ENCODE data around the gene IQUB. TPM values are rescaled to one million over a fixed set of nuclear protein-coding genes. Genes with fewer than 3 reads are reported as not detected.
"Not testable (repeated sequence)": the region's sequence is repeated elsewhere in the genome, so short reads cannot be mapped to it uniquely, and the experiment has no call there.

Gene IQUB
- total RNA-seq, 1 experiment from 2014 or later = 0.30 TPM

DNA sequence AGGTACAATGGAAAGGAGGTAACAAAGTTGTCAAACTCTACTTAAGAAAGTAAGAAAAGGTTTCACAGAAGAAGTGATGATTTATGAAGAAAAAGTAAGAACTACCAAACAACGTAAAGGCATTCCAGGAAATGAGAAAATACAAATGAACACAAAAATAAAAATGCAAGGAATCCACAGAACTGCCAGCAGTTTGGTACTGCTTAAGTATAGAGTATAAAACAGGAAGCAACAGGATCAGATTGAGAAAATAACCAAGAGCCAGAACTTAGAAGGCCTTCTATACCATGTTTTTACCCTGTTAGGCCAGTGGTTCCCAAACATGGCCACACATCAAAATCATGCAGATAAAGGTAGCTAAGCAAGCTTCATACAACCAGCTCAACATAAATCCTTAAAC, 14.0 kb upstream of the IQUB start:
- DNase-seq (ENCODE audit: extremely low read depth, low read depth) = no peak

GRCh38 chr7:123539871-123540270, 5.5 kb upstream of the IQUB start:
- DNase-seq (ENCODE audit: extremely low read depth, low read depth) = no peak

DNA sequence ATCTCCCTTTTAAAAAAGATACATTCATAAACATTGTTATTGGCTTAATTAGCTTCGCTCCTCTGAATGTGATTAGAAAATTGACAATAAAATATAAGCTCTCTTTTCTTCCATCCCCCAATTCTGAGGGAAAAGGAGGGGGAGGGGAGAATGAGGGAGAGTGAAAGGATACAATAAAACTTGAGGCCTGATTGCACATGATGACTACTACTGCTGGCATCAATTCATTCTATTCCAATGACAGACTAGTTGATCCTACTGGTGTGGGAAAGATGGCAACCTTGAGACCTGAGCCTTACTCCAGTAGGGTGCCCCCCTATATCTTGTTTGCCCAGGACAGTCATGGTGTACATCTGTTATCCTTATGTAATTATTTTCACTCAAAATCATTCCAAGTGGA, 4.5 kb upstream of the IQUB start:
- no peak for DNase-seq (ENCODE audit: extremely low read depth, low read depth)

DNA sequence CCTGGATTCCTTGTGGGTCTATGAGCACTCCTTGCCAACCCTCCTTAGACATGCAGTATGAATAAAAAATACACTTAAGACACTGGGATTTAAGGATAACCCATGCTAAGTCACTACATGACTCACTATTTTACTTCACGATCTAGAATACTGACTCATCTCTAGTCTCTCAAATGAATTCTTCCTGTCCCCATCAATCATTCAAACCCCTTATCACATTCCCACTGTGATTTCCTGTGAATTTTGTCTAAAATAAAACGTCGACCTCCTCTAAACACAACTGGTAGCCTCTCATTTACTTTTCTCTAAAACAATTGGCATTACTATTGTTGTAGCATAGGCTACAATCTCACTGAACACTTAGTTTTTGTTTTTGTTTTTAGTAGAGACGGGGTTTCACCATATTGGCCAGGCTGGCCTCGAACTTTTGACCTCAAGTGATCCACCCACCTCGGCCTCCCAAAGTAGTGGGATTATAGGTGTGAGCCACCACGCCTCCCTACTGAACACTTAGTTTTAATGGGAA, 3.9 kb upstream of the IQUB start:
- peak; percentile 52 for DNase-seq (ENCODE audit: extremely low read depth, low read depth)

DNA sequence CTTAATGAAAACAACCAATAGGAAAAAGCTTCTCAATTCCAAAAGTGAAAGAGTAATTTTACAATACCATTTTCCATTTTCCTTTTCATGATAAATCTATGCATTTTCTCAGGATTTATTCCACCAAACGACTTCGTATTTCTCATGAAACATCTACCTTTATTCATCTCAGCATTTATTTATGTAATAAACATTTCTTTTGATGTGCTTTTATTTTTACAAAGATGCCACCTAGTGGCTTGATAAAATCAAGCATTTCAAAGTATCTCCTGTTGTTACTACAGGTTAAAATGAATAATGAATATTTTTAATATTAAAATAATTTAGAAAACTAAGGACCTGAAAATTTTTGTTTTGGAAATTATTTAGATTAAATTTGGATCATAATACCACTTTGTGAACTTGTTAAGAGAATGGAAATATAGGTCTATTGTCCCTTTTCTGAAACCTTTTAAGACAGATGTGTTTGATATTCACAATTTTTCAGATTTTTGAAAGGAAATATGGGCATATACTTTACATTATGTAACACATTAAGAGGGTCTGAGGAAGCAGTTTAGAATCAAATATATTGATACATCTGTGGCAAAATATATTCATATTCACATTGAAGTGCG, 2.7 kb upstream of the IQUB start:
- no peak for DNase-seq (ENCODE audit: extremely low read depth, low read depth)

DNA sequence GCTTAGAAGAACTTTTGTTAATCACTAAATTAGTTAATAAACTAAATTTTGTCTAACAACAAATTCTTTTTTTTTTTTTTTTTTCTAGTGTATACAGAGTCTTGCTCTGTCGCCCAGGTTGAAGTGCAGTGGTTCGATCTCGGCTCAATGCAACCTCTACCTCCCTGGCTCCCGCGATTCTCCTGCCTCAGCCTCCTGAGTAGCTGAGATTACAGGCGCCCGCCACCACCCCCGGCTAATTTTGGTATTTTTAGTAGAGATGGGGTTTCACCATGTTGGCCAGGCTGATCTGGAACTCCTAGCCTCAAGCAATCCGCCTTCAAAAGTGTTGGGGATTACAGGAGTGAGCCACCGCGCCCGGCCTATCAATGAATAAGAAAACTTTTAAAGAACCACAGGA, 1.1 kb upstream of the IQUB start:
- DNase-seq (ENCODE audit: extremely low read depth, low read depth) = no peak

GRCh38 chr7:123533929-123534382, 439 bp downstream of the IQUB start:
- no peak for DNase-seq (ENCODE audit: extremely low read depth, low read depth)

GRCh38 chr7:123533553-123533917, 860 bp downstream of the IQUB start:
- no peak for DNase-seq (ENCODE audit: extremely low read depth, low read depth)

DNA sequence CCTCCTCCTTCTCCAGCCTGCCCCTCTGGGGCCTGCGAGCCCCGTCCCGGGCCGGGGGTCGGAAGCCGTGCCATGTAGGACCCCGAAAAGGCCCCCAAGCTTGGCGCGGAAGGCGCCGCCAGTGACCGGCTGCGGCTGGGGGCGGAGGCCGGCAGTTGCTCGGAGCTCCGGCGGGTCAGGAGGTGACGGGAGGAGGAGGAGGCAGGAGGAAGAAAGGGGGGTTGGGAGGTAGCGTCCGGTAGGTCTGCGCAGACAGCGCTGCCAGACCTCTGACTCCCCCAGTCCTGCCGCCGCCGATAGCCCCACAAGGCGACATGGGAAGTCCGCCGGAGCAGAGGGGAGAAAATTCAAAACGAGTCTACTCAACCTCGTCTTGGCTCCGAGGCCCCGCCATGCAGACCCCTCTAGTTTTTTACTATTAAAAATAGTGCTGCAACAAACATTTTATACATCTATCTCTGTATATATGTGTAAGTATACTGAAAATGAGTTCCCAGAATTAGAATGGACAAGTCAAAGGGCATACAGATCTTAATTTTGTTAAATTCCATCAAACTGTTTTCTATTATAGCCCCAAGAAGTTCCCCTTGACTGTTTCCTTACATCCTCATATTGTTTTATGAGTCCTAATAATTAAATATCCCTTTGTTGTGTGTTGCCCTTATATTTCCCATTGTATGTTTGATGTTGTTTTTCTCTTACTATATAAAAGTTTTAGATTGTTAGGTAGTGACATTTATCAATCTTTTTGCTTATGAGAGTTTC, 1.4 kb downstream of the IQUB start:
- DNase-seq (ENCODE audit: extremely low read depth, low read depth) = not testable (repeated sequence)

GRCh38 chr7:123532343-123532742, 2.1 kb downstream of the IQUB start:
- not testable (repeated sequence) for DNase-seq (ENCODE audit: extremely low read depth, low read depth)

- not testable (repeated sequence) for DNase-seq (ENCODE audit: extremely low read depth, low read depth)
These were observed 4.3 kb downstream of the IQUB start for GRCh38 chr7:123530035-123530591.

DNA sequence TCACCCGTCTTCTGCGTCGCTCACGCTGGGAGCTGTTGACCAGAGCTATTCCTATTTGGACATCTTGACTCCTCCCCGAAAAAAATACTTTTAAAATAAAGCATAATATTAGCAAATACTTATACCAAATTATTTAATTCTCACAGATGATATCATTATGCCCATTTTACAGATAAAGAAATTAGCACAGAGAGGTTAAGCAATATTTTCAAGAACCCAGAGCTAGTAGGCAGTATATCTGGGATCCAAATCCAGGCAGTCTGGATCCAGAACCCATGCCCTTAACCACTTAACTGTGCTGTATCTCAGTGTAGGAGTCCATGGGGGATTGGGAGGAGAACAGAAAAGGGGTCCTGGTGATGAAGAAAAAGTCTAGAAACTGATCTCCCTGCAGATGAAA, 6.1 kb downstream of the IQUB start:
- DNase-seq (ENCODE audit: extremely low read depth, low read depth) = no peak

DNA sequence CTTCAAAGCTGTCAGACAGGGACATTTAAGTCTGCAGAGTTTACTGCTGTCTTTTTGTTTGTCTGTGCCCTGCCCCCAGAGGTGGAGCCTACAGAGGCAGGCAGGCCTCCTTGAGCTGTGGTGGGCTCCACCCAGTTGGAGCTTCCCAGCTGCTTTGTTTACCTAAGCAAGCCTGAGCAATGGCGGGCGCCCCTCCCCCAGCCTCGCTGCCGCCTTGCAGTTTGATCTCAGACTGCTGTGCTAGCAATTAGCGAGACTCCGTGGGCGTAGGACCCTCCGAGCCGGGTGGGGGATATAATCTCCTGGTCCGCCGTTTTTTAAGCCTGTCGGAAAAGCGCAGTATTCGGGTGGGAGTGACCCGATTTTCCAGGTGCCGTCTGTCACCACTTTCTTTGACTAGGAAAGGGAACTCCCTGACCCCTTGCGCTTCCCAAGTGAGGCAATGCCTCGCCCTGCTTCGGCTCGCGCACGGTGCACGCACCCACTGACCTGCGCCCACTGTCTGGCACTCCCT, 6.6 kb downstream of the IQUB start:
- DNase-seq (ENCODE audit: extremely low read depth, low read depth) = not testable (repeated sequence)

DNA sequence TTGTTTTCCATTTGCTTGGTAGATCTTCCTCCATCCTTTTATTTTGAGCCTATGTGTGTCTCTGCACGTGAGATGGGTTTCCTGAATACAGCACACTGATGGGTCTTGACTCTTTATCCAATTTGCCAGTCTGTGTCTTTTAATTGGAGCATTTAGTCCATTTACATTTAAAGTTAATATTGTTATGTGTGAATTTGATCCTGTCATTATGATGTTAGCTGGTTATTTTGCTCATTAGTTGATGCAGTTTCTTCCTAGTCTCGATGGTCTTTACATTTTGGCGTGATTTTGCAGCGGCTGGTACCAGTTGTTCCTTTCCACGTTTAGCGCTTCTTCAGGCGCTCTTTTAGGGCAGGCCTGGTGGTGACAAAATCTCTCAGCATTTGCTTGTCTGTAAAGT, 7.9 kb downstream of the IQUB start:
- DNase-seq (ENCODE audit: extremely low read depth, low read depth) = not testable (repeated sequence)

GRCh38 chr7:123522066-123522465, 12.3 kb downstream of the IQUB start:
- DNase-seq (ENCODE audit: extremely low read depth, low read depth) = no peak

DNA sequence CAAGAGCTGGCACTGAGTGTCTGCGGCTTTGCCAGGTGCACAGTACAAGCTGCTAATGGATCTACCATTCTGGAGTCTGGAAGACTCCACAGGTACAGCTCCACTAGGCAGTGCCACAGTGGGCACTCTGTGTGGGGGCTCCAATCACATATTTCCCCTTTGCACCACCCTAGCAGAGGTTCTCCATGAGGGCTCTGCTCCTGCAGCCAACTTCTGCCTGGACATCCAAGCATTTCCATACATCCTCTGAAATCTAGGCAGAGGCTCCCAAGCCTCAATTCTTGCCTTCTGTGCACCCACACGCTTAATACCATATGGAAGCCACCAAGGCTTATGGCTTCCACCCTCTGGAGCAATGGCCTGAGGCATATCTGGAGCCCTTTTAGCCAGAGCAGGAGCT, 29.2 kb downstream of the IQUB start:
- no peak for DNase-seq (ENCODE audit: extremely low read depth, low read depth)

DNA sequence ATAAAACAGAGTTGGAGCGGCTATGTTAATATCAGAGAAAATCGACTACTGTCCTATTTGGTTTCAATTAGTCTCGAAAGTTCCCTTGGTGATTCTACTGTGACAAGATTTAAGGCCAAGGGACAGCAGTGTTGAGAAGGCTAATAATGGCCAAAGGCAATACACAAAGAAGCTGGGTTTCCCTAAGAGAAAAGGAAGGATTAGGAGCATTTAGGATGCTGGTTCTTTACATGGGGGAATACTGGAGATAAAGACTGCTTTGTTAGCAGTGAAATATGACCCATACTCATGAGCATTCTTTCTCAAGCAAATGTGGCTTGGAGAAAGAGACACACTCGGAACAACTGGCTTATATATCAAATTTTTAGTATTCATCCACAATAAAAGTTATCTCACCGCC, 32.2 kb downstream of the IQUB start:
- DNase-seq (ENCODE audit: extremely low read depth, low read depth) = no peak

- no peak for DNase-seq (ENCODE audit: extremely low read depth, low read depth)
These were observed 33.4 kb downstream of the IQUB start for GRCh38 chr7:123500878-123501489.

DNA sequence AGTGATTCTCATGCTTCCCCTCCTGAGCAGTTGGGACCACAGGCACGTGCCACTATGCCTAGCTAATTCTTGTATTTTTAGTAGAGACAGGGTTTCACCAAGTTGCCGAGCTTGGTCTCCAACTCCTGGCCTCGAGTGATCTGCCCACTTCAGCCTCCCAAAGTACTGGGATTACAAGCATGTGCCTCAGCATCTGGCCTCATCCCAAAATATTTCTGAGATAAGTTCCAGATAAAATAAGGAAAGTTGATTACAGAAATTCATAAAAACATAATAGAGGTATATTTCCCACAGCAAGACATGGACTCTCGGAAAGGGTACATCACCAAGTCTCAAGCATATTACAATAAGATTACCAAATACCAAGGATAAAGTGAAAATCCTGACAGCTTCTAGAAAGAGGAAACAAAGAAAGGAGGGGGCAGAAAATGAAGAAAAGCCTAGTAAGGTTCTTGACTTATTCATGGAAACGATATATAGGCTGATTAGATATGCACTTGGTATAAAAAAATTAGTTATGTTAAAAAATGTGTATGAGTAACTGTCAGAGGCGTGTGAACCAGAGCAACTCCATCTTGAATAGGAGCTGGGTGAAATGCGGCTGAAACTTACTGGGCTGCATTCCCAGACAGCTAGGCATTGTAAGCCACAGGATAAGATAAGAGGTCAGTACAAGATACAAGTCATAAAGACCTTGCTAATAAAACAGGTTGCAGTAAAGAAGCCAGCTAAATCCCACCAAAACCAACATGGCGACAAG, 35.0 kb downstream of the IQUB start:
- DNase-seq (ENCODE audit: extremely low read depth, low read depth) = no peak

DNA sequence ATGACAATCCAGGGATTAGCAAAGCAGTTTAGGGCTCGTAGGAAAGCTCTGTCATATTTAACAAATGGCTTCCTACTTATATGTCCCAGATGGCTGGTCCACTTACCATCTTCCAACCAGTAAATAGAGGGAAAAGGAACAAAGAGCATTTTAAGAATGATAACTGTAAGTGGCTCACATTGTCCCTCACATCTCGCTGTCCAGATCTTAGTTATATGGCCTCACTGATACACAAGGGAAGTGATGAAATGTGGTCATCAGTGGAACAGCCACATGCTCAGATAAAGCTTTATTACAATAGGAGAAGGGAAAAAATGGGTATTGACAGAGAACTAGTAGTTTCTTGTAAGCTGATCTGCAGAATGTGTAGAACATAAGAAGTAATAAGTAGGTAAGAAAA, 35.8 kb downstream of the IQUB start:
- DNase-seq (ENCODE audit: extremely low read depth, low read depth) = no peak

Measured in NCI-H460 (cell line).